SK-N-SH (cell line): Measurements from ENCODE around the gene KIF4A.

Experiments
- CTCF ChIP-seq: fragments of 200-600 bp; sonication (generic); IDR thresholded peaks from 2 replicates; pipeline ENCODE4 v1.6.1; 2017; ENCODE audit warnings: antibody characterized with exemption, mild to moderate bottlenecking, moderate library complexity
- IRF3 ChIP-seq: fragments of 150-350 bp; IDR thresholded peaks from 2 replicates; pipeline ENCODE4 v1.6.1; 2016; ENCODE audit warnings: mild to moderate bottlenecking, low read depth, low read length
- MAX ChIP-seq: IDR thresholded peaks from 2 replicates; pipeline ENCODE4 v1.4.0; 2012; ENCODE audit warnings: low read depth
- RXRA ChIP-seq: IDR thresholded peaks from 2 replicates; pipeline ENCODE4 v1.4.0; 2012; ENCODE audit warnings: low read depth, mild to moderate bottlenecking, borderline replicate concordance
- SIN3A ChIP-seq: IDR thresholded peaks from 2 replicates; pipeline ENCODE4 v1.6.1; 2012; ENCODE audit warnings: low read depth, mild to moderate bottlenecking, low read length, moderate library complexity, borderline replicate concordance
- SMC3 ChIP-seq: IDR thresholded peaks from 2 replicates; pipeline ENCODE4 v1.6.1; 2012; ENCODE audit warnings: low read depth, low read length, improper control_type of control experiment
- TAF1 ChIP-seq: IDR thresholded peaks from 2 replicates; pipeline ENCODE4 v1.6.1; 2012; ENCODE audit warnings: low read depth, mild to moderate bottlenecking, low read length, moderate library complexity, borderline replicate concordance

GRCh38 chrX:70429759-70430158, 139.9 kb downstream of the KIF4A start:
- TF ChIP-seq SMC3 (no peak), SIN3A (no peak), CTCF (no peak), MAX (no peak), TAF1 (no peak), IRF3 (no peak), RXRA (no peak)
